Gastrocnemius medialis (tissue), 4 donors: ENCODE data around the gene A1CF. TPM values are rescaled to one million over a fixed set of nuclear protein-coding genes. Genes with fewer than 3 reads are reported as not detected.
"Not testable (repeated sequence)": the region's sequence is repeated elsewhere in the genome, so short reads cannot be mapped to it uniquely, and the experiment has no call there.

Source experiments
- ATAC-seq, 2 donors: fragments of 150-250 bp; one replicate each; pipeline ENCODE4 v1.9.1; 2016
- DNase-seq, 2 donors: peaks; one replicate each; pipeline ENCODE4 v3.0.0-alpha.2; 2019
- H3K27ac ChIP-seq, 4 donors: fragments of 200-600 bp; sonication (generic); 1 replicate in 1 of 4; 2 replicates in 3 of 4; pipeline ENCODE4 v1.5.1; 2016 to 2018; ENCODE audit warnings: mild to moderate bottlenecking in 2 of 4, moderate library complexity in 1 of 4
- H3K27me3 ChIP-seq, 3 donors: fragments of 200-600 bp; sonication (generic) in 2 of 3; 1 replicate in 1 of 3; 2 replicates in 2 of 3; pipeline versions ENCODE4 v1.5.1 to v1.6.0; 2016 to 2019; ENCODE audit warnings: mild to moderate bottlenecking in 1 of 3, moderate library complexity in 1 of 3
- H3K36me3 ChIP-seq, 2 donors: fragments of 200-600 bp; sonication (generic) in 1 of 2; one replicate each; pipeline ENCODE4 v1.5.1; 2017 to 2018
- H3K4me1 ChIP-seq, 2 donors: fragments of 200-600 bp; sonication (generic) in 1 of 2; one replicate each; pipeline ENCODE4 v1.5.1; 2016 to 2017; ENCODE audit warnings: mild to moderate bottlenecking in 2 of 2
- H3K4me3 ChIP-seq, 4 donors: fragments of 200-600 bp; sonication (generic) in 3 of 4; 1 replicate in 1 of 4; 2 replicates in 3 of 4; pipeline ENCODE4 v1.5.1; 2016 to 2019; ENCODE audit warnings: mild to moderate bottlenecking in 2 of 4
- H3K9me3 ChIP-seq, 3 donors: fragments of 200-600 bp; sonication (generic) in 2 of 3; 1 replicate in 1 of 3; 2 replicates in 2 of 3; pipeline ENCODE4 v1.5.1; 2016 to 2019
- in situ Hi-C, 4 donors: fragments of 200-750 bp; cut with MboI; loops; one replicate each; pipeline versions ENCODE4 v1.15.0 to v1.8.0; 2017; ENCODE audit warnings: low sequenced_read_pairs in 4 of 4
- intact Hi-C: fragments of 100-400 bp; cut with DNase I; formaldehyde crosslinking; loops from one replicate; pipeline ENCODE4 v1.15.1; 2023; ENCODE audit warnings: low total_unique reads
- total RNA-seq, 4 donors: library from RNA; depleted of rRNA; stranded (reverse); fragments of >200 nt; gene quantifications; one replicate each; pipeline versions ENCODE4 v1.1.0 to v1.2.3, GENCODE V29; 2016

The A1CF gene
- total RNA-seq, 4 donors from 2014 or later, result 0.20 to 0.36 (median 0.31) TPM; not detected in 1

GRCh38 chr10:50766774-50767513 is 118.5 kb downstream of the A1CF start:
- DNase-seq, ATAC-seq, H3K4me1 ChIP-seq, H3K9me3 ChIP-seq, H3K36me3 ChIP-seq, H3K27me3 ChIP-seq, intact Hi-C loops, H3K27ac ChIP-seq, in situ Hi-C loops, H3K4me3 ChIP-seq: not testable (repeated sequence)

Other genes starting within 250 kb of the A1CF start
- gene ASAH2B, start 145.7 kb downstream of the A1CF start, total RNA-seq, result 1 to 10 TPM in 2 of 4 donors, under 1 TPM in 2; 0.32 to 1.5 (median 1.1) TPM
- gene PRKG1, start 188.9 kb upstream of the A1CF start, total RNA-seq, result 10 to 100 TPM; 10.4 to 39.4 (median 25.1) TPM